Measurements from ENCODE around the gene TMEM178B.

Gene TMEM178B

DNA sequence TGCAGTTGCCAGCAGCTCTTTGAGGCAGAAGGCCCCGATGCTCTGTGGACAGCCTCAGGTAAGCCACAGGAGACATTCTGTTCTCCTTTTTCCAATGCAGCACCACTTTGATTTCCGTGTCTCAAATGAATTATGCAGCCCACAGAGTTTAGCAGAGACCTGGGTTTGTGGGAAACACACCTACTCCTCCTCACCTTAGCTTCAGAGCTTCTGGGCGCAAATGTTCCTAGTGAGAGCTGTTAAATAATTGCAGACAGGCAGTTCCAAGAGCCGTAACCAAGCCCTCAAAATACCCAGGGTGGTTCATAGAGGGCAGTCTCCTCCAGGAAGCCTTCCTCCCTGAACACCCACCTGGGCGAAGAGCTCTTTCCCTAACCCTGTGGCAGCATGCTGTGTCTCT is 408.1 kb downstream of the TMEM178B start:
- FAIRE-seq, result no peak

DNA sequence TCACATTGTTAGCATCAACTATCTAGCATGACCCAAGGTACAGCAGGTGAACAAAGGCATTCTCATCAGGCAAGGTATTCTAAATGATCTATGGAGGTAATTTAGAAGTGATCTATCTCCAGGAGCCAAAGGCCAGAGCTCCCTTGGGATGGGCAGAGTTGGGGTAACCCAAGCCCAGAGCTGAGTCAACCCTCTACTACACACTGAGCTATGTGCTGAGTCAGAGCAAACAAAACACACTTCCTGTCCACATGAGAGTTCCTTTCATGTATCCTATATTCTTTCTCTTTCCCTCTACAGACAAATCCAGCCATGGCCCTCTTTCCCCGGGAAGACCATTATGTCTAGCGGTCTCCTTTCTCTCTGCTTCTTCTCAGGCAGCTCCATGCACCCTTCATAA is 409.2 kb downstream of the TMEM178B start:
- no peak for FAIRE-seq

DNA sequence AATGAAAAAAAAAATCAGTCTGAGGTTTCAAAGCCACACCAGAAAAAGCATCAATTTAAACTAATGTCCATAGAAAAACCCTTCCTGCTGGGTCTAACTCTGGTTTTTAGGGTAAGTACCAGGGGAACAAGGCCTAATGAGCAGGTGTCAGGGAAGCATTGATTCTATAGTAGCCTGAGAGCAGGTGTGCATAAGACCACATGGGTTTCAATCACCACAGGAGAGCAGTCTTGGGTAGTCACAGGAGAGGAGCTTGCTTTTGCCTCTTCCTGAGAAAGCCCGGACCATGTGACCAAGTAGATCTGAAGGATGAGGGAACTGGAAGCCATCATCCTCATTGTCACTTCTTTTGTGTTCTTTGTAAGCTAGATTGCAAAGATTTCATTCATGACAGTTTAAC is 411.0 kb downstream of the TMEM178B start:
- FAIRE-seq, result no peak

DNA sequence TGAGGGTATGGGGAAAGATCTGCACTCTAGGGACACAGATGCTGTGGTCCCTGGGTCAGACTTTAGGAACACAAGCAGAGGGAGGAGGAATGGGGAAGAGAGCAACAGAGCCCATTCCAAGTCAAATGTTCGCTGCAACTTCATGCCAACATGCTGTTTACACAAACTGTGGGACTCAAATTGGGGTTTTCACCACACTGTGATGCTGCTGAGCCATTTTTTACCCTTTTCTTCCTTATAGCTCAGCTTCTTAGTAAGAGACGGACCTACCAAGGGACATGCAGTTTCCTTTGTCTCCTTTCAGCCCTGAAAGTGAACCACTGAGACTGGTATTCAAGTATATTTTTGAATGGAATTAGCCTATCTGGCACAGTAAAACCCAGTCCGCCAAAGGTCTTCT is 413.1 kb downstream of the TMEM178B start:
- no peak for FAIRE-seq

DNA sequence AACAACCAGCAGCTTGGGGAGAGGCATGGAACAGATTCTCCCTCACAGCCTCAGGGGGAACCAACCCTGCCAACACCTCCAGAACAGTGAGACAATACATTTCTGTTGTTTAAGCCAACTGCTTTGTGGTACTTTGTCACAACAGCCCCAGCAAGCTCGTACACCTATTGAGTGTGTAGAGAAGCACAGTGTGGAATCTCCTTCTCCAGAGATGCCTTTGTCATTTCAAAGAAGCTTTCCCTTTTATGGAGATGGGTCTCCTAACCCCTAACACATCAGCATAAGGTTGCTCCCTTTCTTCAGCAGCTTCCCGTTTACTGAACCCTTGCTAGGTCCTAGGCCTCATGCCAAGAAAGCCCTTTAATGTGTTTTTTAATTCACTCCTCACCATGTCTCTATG is 416.6 kb downstream of the TMEM178B start:
- no peak for FAIRE-seq

DNA sequence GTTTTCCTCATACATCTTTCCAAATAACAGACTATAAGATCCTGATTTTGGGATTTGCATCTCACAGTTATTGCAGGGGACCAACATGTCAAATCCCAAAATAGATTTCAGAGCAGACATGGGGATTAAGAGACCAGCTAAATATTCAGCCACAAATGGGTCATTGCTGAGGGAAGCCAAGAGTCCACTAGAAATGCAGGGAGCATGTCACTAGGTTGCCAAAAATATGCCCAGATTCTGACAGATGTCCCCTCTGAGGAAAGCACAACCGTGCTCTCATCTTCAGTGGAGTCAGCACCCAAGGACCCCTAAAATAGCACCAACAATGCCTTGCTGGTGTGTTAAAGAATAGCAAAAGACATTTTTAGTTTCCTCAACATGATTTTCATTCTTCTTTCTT is 421.2 kb downstream of the TMEM178B start:
- FAIRE-seq, result no peak

DNA sequence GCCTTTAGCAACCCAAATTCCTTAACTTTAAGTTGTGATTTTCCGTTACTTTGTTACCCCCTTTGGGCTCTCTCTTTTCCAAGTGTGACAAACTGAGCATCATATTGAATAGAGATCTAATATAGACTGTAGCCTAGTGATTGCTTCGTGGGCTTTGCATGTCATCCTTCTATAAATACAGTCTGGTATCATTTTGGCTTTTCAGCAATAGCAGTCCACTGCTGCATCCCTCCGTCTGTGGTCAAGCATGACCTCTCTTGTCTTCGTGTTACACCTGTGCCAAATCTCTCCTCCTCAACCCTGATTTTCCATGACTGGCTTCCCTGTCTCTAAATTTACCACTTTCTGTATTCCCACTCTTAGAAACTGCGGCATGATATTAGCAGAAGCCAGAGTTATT is 423.5 kb downstream of the TMEM178B start:
- FAIRE-seq, result no peak

DNA sequence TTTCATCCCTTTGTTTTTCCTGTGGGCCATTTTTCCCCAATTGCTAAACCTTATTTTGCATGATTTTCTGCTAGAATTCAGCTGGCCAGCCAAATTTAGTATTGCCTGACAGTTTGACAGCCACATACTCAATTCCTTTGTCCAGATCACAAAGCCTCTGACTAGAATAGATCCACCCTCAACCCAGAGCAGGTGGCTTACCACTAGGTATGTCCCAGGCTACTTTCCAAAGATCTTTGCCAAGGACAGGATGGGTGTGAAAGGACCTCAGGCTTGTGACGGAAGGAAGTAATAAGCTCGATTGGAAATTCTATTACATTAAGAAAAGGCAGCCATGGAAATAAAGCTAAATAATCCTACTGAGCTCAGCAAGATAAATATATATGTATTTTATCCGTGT is 426.7 kb downstream of the TMEM178B start:
- FAIRE-seq, result no peak

DNA sequence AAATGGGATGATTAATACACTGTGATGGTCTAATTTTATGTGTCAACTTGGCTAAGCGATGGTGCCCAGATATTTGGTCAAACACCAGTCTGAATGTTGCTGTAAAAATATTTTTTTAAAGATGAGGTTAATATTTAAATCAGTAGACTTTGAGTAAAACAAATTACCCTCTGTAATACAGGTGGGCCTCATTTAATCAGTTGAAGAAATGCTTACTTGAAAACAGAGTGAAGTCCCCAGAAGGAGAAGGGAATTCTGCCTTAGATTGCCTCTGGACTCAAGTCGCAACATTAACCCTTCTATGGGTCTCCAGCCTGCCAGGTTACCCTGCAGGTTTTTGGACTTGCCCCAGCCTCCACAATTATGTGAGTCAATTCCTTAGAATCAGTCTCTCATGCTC is 427.6 kb downstream of the TMEM178B start:
- no peak for FAIRE-seq

DNA sequence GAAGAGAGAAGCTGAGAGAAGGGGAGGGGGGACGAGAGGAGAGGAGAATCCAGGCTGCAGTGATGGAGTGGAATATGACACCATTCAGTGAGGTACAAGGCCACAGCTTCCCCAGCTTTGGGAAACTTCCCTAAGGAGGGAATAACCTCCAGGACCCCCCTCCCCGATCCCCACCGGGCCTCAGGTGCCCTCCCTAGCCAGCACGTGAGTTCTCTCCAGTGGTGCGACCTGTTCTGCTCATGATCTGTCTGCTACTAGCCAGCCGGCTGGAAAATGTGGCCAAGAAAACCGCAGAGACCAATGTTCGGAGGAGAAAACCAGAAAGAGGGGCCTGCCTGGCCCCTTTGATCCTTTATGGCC is 437.4 kb downstream of the TMEM178B start:
- FAIRE-seq, result no peak

DNA sequence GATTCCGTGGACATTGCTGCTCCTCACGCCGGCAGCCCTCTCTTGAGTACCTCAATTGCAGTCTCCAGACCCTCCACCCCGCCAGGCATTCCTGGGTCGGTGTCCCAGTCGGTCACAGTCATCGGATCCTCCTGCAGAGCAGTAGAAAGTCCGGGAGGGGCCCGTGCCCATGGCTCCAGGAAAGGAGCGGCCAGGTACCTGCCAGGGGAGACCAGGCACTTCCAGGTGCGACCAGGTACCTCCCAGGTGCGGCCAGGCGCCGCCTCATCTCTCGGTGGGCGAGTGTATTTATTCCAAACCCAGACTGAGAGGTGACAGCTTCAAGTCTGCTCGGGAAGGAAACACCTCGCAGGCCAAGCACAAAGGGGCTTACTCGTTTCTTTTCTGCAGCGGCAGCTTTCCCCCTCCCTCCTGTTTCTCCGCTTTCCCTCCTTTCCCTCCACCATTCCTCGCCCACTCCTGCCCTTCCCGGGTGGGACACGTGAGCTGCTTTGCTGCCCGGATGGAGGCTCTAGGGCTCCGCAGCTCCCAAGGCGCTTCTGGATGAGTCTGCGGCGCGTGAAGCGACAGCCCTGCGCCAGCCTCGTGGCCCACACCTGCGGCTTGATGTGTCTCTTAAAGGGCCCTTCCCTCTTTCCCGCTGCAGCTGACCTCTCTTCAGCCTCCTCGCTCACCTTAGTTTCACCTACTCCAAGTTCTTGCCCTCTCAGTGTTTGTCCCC is 438.0 kb downstream of the TMEM178B start:
- FAIRE-seq, result no peak

DNA sequence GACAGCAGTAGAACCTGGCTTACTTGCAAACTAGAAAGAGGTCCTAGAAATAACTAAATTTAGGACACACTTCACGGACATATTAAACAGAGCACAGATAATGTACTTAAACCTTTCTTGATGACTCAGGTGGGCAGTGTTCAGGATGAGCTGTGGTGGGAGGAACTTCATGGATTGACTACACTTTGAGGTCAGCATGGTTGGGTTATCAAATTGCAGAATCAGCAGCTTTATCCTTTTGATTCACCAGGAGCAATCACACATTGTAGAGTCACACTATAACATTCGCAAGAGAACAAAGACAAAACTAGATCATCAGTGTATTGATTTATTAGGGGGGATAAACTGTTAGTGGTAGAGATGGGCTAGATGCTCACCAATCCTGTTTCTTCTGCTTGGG is 438.7 kb downstream of the TMEM178B start:
- no peak for FAIRE-seq

DNA sequence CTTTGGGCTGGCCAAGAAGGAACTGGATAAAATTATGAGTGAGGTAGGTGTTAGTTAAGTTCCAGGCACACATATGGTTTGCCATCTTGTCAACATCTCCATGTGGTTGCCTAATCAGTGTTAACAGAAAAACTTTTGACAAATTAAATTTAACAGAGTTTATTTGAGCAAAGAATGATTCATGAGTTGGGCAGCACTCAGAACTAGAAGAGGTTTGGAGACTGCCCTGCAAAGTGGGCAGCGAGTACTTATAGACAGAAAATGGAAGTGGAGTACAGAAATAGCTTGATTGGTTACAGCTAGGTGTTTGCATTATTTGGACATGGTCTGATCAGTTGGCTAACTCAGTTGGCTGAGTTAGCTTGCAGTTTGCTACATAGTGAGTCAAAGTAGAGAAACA is 439.9 kb downstream of the TMEM178B start:
- no peak for FAIRE-seq

DNA sequence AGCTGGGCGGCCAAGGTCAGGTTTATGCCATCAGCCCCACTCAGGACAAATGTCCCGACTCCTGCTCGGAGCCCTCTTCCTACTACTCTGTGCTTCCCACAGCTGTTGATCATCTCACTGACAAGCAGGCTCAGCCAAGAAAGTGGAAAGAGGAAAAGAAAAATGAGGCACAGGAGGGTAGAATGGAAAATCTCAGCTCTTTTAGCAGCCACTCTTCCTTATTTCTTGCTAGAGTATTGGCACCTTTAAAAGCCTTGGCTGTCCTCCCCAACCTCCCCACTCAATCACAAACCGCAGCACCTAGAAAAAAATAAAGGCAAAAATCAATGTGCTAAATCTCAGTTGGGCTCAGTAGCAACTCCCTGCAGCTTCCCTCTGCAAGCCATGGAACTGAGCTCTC is 442.1 kb downstream of the TMEM178B start:
- no peak for FAIRE-seq

DNA sequence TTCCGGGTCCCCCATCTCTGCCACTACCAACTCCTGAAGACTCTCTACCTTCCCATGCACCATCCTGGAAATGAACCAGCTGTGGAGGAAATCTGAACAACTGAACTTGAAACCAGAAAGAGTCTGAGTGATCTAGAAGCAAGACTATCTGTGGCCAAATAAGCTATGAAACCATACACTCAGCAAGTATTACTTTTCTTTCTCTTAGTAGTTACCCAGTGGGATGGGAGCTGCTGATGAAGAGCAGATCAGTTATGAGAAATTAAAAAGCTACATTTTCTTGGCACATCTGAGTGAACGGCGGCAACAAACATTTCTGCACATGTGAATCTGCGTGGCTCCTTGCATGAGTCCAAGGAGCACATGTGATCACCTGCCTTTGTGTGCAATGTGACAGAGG is 445.8 kb downstream of the TMEM178B start:
- FAIRE-seq, result no peak

DNA sequence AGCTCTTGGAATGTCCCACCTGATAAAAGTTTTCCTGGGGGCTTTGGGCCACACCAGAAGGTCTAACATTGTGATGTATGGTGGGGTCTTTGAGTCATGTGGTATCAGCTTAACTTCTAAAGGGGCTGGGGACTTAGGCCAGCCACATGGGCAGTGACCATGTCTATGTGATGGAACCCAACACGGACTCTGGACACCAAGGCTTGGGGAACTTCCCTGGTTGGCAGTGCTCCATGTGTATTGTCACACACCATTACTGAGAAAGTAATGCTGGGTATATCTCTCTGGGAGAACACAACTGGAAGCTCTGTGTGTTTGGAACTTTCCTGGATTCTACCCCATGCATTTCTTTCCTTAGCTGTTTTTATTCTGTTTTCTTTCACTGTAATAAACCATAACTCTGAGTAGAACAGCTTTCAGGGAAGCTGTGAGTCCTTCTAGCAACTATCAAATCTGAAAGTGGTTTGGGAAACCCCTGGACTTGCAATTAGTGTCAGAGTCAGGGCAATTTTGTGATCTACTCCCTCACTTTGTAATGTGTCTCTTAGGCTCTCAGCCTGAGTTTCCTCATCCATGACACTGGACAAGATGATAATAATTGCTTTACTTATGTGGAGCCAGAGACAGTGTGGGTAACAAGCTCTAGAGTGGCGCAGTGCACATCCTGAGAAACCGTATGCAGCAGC is 448.9 kb downstream of the TMEM178B start:
- FAIRE-seq, result no peak

DNA sequence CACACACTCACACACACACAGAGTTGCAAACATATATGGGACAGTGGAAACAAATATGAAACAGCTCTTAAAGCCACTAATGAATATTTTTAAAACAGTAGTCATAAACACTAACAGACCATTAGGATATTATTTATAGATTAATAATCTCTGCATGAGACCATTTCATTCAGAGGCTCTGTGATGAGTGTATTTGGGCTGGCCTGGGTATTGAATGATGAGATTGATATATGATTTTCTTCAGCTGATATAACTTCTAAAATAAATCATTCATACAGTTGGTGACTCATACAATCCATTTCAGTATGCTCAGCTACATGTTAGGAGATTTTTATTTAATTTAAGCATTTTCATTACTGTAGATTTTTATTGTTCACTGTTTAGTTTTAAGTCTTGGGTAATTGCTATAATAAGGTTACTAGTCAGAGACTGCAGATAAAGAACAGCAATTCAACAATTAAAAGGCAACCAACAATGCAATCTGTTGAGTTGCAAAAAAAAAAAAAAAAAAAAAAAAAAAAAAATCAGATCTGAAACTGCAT is 452.2 kb downstream of the TMEM178B start:
- FAIRE-seq, result no peak

DNA sequence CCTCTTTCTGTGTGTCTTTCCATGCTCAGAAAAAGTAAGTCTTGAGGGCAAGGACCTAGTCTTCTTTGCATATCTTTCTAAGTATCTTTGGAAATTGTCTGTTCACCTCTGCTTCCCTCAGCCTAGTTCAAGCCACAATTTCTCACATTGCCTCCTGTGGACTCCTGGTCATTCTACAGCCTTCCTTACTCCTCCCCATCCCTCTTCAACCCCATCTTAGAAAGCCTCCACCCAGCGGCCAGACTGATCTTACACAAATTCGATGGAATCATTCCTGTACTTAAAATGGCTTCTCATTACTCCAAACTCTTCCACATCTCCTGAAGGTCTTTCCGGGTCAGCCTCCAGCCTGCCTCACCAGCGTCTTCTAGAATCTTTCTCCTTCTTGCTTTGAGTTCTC is 453.2 kb downstream of the TMEM178B start:
- FAIRE-seq, result no peak

DNA sequence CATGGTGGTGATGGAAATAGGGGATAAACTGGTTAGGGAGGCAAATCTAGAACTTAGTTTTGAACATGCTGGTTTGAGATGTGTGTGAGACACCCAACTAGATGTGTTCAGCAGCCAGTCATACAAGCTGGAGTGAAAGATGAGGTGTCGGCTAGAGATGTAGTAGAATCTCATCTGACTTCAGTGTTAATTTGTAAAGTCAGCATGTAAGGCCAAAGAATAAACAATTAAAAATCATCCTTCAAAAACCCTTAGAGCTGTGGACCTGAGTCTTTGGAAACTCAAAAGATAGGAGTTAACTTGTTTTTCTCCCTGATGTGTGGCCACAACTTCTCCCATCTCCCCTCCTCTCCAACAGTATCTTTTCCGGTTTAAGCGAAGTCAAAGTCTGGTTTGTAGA is 454.5 kb downstream of the TMEM178B start:
- FAIRE-seq, result no peak
